Measurements from ENCODE around the gene SNORC.

The SNORC gene

DNA sequence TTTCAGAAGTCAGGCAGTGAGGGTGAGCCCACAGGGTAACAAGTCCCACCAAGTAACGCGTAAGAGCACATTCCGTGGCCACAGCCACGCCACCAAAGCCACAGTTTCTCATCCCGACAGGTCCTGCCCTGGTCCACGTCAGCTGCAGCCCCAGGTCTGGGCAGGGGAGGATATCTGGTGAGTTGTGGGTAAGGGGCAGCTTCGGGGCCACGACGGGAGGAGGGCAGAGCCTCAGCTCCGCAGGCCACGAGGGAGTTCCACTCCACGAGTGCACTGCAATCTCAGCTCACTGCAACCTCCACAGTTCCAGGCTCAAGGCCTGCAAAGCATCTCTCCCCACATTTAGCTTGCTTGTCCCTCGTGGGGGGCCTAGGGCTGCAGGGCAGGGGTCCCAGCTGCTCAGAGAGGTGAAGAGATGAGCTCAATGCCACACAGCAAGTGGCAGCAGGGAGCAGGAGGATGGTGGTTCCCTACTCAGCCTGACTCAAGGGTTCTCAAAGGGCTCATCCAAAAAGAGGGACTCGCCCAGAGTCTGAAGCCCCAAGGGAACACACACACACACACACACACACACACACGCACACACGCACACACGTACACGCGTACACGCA, 12.5 kb downstream of the SNORC start:
- DNase-seq (ENCODE audit: low spot score): no peak

DNA sequence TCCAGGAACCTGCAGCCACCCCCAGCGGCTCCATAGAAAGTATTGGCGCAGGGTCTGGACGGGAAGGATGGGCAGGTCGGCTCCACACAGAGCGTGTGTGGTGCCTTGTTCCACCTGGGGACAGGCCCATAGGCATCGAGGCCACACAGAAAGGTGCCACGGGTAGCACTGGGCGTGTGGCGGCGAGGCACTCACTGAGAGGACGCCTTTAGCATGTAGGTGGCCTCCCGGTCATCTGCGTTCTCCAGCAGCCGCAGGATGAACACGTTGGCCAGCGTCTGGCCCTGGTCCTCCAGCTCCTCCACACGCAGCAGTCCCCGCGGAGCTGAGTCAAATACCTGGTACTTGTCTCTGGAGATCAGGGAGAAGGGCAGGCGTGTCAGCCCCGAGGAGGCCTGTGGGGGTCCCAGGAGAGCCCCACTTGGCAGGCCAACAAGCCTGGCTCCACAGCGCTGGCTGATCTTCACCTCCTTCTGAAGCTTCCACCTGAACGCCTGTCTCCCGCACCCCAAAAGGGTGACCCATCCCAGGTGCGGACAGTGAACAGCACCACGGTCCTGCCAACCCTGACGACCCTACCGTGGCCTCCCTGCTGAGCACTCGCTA, 13.2 kb downstream of the SNORC start:
- no peak for DNase-seq (ENCODE audit: low spot score)

DNA sequence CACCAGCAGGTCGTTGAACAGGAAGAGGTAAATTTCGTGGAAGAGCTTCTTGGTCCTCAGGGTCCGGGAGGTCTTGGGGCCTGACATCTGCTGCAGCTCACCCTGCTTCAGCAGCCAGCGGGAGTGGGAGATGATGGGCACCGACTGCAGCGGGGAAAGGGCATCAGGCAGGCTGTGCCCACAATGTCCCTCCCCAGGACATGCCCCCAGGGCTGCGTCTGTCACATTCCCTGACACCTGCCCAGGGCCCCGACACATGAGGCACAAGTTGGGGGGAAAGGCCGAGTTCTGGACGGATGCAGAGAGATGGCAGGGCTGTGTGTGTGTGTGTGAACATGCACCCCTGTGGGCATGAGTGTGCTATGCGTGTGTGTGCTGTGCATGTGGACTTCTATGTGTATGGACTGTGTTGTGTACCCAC, 13.9 kb downstream of the SNORC start:
- DNase-seq (ENCODE audit: low spot score): no peak

DNA sequence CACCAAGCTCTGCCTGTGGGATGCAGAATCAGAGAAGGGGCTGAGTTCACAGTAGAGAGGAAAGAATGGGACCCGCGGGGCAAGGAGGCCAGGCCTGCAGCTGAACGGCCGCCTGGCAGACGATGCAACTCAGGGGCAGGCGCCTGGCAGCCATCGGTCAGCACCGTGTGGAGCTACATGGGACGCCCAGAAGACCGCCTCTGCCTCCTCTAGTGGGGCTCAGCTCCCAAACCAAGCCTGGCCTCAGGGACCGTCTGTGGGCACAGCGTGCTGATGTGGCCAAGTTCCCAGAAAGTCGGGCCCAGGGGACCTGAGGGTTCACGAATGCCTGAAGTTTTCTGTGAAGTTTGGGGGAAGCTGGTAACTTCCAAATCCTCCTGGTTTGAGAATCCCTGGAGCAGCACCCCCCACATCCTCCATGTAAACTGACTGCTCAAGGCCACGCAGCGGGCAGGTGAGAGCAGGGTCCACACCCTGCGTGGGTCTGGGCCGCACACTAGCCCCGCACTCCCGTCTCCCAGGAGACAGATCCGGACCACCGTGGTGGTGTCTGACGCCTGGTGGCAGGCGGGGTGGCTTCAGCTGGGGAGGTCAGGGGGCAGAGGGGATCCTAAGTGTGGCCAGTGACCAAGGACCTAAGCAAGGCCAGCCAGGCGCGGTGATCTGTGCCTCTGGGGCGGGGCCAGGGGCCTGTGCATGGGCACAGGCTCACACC, 14.6 kb downstream of the SNORC start:
- no peak for DNase-seq (ENCODE audit: low spot score)

DNA sequence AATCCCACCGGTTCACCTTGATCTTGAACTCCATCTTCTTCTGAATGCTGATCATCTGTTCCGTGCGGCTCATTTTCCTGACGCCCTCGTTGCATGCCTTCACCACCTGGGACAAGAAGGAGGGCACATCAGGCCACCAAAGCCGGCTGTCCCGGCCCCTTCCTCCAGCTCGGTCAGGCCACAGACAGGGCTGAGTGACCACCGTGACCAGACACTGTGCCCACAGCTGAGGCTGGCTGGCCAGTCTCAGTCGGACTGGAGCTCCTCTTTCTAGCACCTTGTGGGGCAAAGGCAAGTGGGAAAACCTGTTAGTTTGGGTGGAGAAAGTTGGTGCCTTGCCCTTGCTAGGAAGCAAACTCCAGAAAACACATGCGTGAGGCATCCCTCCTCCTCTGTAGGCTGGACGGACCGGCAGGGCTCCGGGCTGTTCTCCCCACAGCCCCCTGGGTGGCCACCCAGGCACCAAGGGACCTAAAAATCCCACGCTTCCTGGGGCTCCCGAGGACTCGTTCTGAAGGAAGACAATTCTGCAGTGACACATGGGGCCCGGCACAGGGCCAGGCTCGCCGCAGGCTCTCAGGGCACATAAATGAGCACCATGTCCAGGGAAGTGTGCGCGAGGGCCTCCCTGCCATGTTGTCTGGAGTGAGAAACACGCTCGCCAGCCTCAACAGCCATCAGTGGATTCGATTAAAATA, 15.3 kb downstream of the SNORC start:
- no peak for DNase-seq (ENCODE audit: low spot score)

- DNase-seq (ENCODE audit: low spot score): no peak
These were observed 16.1 kb downstream of the SNORC start for GRCh38 chr2:232886176-232886575.

- no peak for DNase-seq (ENCODE audit: low spot score)
These were observed 16.6 kb downstream of the SNORC start for GRCh38 chr2:232886632-232887031.

DNA sequence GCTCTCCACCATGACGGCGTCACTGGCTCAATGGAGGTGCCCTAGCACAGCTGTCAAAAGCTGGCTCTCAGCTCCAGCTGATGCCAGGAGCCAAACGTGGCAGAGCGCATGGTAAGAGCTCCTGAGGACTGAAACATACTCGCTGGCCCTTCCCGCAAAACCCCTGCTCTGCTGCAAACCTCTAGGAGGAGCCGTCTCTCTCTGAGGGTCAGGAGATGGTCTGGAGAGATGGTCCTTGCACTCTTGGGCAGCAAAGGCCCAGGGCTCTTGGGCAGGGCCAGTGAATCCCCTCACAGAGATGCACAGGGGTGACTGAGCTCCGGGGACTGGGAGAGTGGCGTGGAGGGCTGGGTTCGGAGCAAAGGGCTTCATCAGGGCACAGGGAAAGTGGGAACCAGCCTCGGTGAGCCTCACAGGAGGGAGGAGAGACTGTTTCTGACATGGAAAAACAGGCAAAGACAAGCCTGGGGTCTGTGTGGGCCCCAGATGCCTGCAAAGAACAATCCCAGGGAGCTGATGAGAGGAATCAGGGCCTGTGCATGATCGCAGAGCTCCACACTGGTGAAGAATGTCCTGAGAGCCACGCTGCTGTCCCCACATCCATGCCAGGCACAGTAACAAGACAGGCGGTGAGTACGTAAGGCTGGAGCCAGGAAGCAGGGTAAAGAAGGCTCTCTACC, 17.2 kb downstream of the SNORC start:
- no peak for DNase-seq (ENCODE audit: low spot score)

DNA sequence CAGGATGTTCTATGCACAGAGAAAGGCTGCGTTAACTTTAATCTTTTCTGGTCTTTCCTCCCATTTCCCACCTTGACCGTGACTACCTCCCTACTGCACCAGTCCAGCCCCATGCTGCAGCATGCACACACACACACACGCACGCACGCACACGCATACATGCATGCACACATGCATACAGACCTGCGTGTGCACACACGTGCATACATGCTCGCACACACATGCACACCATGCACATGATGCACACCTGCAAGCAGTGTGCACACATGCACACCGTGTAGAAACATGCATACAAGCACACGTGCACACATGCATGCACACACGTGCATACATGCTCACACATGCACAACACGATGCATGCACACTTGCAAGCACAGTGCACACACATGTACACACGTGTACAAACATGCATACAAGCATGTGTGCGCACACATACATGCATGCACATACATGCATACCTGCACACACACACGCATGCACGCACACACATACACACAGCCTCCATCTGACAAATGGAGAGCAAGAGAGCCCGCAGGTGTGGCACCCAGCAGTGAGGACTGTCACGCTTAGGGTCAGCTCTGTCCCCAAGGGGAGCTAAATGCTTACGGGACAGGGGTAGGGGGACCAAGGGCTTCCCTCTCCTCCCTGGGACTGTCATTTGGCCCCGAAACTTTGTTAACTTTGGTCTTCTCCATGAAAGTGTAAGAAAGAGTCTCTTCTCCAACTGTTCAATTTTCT, 18.2 kb downstream of the SNORC start:
- no peak for DNase-seq (ENCODE audit: low spot score)

- DNase-seq (ENCODE audit: low spot score): no peak
These were observed 18.9 kb downstream of the SNORC start for GRCh38 chr2:232888839-232889529.

DNA sequence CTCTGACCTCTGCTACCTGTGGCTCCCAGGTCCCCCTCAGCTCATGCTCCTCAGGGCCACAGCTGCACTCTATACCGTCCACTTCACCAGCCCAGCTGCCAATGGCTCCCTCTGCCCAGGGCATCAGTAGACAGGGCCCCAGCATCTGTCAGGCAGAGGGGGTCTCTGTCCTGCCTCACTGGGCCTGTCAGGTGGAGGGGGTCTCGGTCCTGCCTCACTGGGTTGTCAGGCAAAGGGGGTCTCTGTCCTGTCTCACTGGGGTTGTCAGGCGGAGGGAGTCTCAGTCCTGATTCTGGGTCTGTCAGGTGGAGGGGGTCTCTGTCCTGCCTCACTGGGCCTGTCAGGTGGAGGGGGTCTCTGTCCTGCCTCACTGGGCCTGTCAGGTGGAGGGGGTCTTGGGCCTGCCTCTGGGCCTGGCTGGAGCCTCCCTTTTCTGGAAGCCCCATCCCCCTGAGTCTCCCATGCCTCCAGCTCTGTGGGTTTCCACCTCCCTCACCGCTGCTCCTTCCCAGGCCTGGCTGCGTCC, 19.9 kb downstream of the SNORC start:
- DNase-seq (ENCODE audit: low spot score): no peak

DNA sequence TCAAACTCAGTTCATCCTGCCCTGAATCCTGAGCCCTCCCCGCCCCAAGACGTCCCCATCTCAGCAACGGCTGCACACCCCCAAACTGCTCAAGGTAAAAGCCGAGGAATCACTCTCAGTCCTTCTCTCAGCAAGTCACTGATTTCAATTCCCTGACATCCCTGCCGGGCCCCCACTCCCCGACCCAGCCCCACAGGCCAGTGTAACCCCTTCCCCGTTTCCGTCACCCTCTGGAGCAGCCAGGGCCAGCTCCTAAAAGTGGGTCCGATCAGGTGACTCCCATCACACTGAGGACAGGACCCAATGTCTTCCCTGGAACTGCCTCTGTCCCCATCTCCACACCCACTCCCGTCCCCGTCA, 20.5 kb downstream of the SNORC start:
- no peak for DNase-seq (ENCODE audit: low spot score)

GRCh38 chr2:232890896-232891601, 21.0 kb downstream of the SNORC start:
- no peak for DNase-seq (ENCODE audit: low spot score)

DNA sequence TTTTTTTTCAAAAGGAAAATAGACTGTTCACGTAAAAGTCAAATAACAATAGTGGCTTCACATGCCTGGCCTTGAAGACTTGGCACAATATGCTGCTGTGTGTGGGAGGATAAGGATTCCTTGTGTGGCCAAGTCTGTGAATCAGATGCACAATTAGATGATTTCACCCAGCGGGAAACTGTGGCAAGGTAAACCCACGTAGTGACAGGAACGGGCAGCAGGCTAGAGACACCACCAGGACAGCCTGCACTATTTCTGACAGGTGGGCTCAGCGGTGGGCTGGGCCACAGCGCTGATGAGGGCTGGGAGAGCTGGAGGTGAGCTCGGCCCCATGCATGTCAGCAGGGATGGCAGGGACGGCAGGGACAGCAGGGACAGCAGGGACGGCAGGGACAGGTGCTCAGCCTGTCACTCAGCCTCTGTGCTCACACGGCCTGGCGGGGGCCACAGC, 21.6 kb downstream of the SNORC start:
- no peak for DNase-seq (ENCODE audit: low spot score)

DNA sequence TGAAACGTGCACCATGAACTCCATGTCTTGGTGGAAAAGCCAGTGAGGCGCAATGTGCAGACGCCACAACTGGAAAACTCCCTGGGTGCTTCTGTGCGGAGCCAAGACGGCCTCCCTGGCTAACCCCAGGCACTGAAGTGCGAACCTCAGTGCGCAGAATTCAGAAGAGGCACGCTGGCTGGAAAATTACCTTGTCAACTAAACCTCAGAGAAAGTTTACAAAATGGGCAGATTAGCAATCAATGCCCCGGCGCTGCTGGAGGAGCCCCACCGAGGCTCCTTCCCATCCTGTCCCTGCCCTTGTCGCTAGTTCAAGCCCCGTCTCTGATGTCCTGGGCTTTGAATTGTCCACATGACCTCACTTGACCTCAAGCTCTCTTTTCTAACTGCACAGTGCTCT, 22.2 kb downstream of the SNORC start:
- DNase-seq (ENCODE audit: low spot score): no peak

DNA sequence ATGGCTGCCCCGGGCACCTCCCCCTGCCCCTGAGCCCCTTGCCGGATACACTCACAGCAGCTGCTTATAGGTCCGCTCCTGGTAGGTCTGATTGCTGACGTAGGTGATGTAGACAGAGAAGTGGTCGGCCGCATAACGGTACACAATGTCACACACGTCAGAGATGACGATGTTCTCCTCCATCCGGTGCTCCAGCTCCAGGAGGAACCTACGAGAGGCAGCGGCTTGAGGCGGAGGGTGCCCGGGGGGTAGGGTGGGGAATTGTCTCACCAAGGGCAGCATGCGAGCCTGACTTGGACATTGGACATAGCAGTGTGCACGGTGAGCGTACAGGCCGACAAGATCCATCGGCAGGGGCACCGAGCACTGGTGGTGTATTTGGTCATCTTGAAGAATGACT, 22.8 kb downstream of the SNORC start:
- no peak for DNase-seq (ENCODE audit: low spot score)

DNA sequence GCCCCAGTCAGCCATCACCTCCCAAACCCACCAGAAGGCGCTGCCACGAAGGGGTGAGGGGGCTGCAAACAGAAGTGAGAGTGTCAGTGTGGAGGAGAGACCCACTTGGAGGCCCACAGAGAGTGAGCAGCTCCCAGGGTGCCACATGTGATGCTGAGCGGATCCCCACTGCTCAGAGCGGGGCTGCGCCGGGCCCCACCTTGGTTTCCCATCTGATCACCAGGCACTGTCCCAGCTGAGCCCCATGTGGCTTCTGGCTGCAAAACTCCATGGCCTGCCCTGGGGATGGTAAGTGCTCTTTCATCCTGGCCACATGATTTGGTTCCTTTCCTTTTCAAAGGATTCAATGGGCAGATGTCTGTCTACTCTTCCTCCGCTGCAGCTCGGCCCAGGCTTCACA, 23.8 kb downstream of the SNORC start:
- no peak for DNase-seq (ENCODE audit: low spot score)

GRCh38 chr2:232894251-232894650, 24.2 kb downstream of the SNORC start:
- no peak for DNase-seq (ENCODE audit: low spot score)

- no peak for DNase-seq (ENCODE audit: low spot score)
These were observed 24.7 kb downstream of the SNORC start for GRCh38 chr2:232894746-232895145.

DNA sequence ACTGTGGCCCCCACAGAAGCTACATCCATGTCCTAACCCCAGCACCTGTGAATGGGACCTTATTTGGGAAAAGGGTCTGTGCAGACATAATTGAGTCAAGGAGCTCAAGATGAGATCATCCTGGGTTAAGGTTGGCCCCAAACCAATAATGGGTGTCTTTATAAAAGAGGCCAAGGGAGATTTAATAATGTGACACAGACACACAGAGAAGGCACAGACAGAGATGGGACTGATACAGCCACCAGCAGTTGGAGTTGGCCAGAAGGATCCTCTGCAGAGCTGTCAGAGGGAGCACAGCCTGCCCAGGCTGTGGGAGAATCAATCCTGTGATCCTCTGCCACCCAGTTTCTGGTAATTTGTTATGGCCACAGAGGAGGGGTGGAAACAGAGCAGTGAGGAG, 26.0 kb downstream of the SNORC start:
- DNase-seq (ENCODE audit: low spot score): no peak
